K562 (cell line): Measurements from ENCODE around the gene CDC45. TPM values are rescaled to one million over a fixed set of nuclear protein-coding genes. Genes with fewer than 3 reads are reported as not detected.

Experiments
- ATAC-seq: fragments of 200-7000 bp; cut with Tn5 transposase; 3 replicates; pipeline ENCODE4 v1.9.1; 2020; ENCODE audit warnings: moderate library complexity
- BruUV-seq: library from RNA; stranded (reverse); fragments of 400-500 nt; replicated peaks from 2 replicates; lab custom pipeline; 2021; lab: Mats Ljungman, UMichigan
- CTCF ChIA-PET: fragments of 300-600 bp; formaldehyde crosslinking; extraction: SDS; loops from one replicate; lab custom pipeline; 2021; ENCODE audit warnings: low intra/inter-chr PET ratio; lab: Yijun Ruan, JAX
- POLR2A ChIA-PET: fragments of 300-600, 350-650 bp; sonication (Branson Sonifier 250); formaldehyde crosslinking; extraction: SDS; loops from one replicate; lab custom pipeline; 2021; ENCODE audit warnings: antibody characterized with exemption, inconsistent platforms; lab: Yijun Ruan, JAX
- DNase-seq, 4 experiments: peaks; one replicate each; pipeline versions ENCODE4 v3.0.0 to v3.0.0-alpha.2; 2011 to 2018; ENCODE audit warnings: low spot score in 3 of 4, mixed read lengths in 3 of 4; ENCODE audit errors: extremely low read depth in 1 of 4
- FAIRE-seq: peaks from 2 replicates; lab custom pipeline; 2011; peaks lifted over from hg19 to GRCh38; lab: Jason Lieb, UNC
- H2AFZ ChIP-seq: 2 replicates; pipeline ENCODE4 v1.6.0; 2011; ENCODE audit warnings: low read depth, low read length, control low read depth, inconsistent platforms
- H3K27ac ChIP-seq: fragments of 200-600 bp; 3 replicates; pipeline ENCODE4 v1.8.0; 2011; ENCODE audit warnings: low read depth, mild to moderate bottlenecking, control low read depth, inconsistent platforms, low read length, moderate library complexity, mixed read lengths; ENCODE audit errors: extremely low read depth
- H3K27me3 ChIP-seq, 2 experiments: fragments of 300-600 bp in 1 of 2; 2 replicates in 1 of 2; 3 replicates in 1 of 2; pipeline versions ENCODE4 v1.6.0 to v1.8.0; 2011; ENCODE audit warnings: inconsistent platforms in 2 of 2, low read length in 2 of 2, mild to moderate bottlenecking in 1 of 2, mixed read lengths in 1 of 2, moderate library complexity in 1 of 2; ENCODE audit not compliant: control insufficient read depth in 2 of 2, insufficient read depth in 2 of 2
- H3K36me3 ChIP-seq: fragments of 300-600 bp; 3 replicates; pipeline ENCODE4 v1.8.0; 2011; ENCODE audit warnings: mild to moderate bottlenecking, low read length, inconsistent platforms; ENCODE audit not compliant: control insufficient read depth, insufficient read depth
- H3K4me1 ChIP-seq, 2 experiments: fragments of 200-600 bp in 1 of 2; replicated peaks in 1 of 2; 2 replicates in 1 of 2; 3 replicates in 1 of 2; pipeline versions ENCODE4 v1.5.1 to v1.8.0; 2011; ENCODE audit warnings: inconsistent platforms in 2 of 2, low read length in 2 of 2, mild to moderate bottlenecking in 1 of 2, mixed read lengths in 1 of 2, moderate library complexity in 1 of 2; ENCODE audit not compliant: control insufficient read depth in 2 of 2, insufficient read depth in 2 of 2
- H3K4me2 ChIP-seq: 2 replicates; pipeline ENCODE4 v1.6.1; 2011; ENCODE audit warnings: low read length, control low read depth, inconsistent platforms, mixed read lengths; ENCODE audit not compliant: insufficient read depth
- H3K4me3 ChIP-seq: fragments of 200-600 bp; sonication (generic), shearing (Covaris generic); 2 replicates; pipeline ENCODE4 v1.5.1; 2016; ENCODE audit warnings: control low read depth, inconsistent platforms
- H3K79me2 ChIP-seq: fragments of 200-600 bp; 3 replicates; pipeline ENCODE4 v1.8.0; 2011; ENCODE audit warnings: low read length, inconsistent platforms; ENCODE audit not compliant: control insufficient read depth, insufficient read depth
- H3K9ac ChIP-seq, 2 experiments: 2 replicates each; pipeline versions ENCODE4 v1.6.0 to v1.6.1; 2011; ENCODE audit warnings: low read depth in 2 of 2, low read length in 2 of 2, control low read depth in 1 of 2, inconsistent platforms in 1 of 2, mild to moderate bottlenecking in 1 of 2, mixed read lengths in 1 of 2; ENCODE audit not compliant: insufficient read depth in 1 of 2
- H3K9me1 ChIP-seq: one replicate; pipeline ENCODE4 v1.6.0; 2011; ENCODE audit warnings: inconsistent platforms, mild to moderate bottlenecking, low read length, moderate library complexity; ENCODE audit not compliant: control insufficient read depth, insufficient read depth
- H3K9me3 ChIP-seq: replicated peaks from 2 replicates; pipeline ENCODE4 v1.5.1; 2011; ENCODE audit warnings: low read depth, low read length, inconsistent platforms; ENCODE audit not compliant: control insufficient read depth, insufficient read depth
- H4K20me1 ChIP-seq: replicated peaks from 2 replicates; pipeline ENCODE4 v1.6.1; 2011; ENCODE audit warnings: low read length, inconsistent platforms, mixed read lengths; ENCODE audit not compliant: control insufficient read depth, insufficient read depth
- CBX1 ChIP-seq: sonication (generic); IDR thresholded peaks from 2 replicates; pipeline ENCODE4 v1.6.1; 2016; ENCODE audit warnings: antibody characterized with exemption, low read depth, mild to moderate bottlenecking
- CEBPG ChIP-seq, 3 experiments: fragments of 200-800 bp in 1 of 3; sonication (Bioruptor generic) in 1 of 3; sonication (generic) in 1 of 3; formaldehyde crosslinking in 1 of 3; IDR thresholded peaks in 2 of 3; conservative IDR thresholded peaks in 1 of 3; 2 replicates each; pipeline versions ENCODE4 v1.6.1 to v1.8.0; 2016 to 2022; ENCODE audit warnings: missing compliant biosample characterization in 2 of 3, missing genetic modification characterization in 2 of 3, mild to moderate bottlenecking in 1 of 3, missing genetic modification reagents in 1 of 3
- HLTF ChIP-seq: fragments of 450-650 bp; IDR thresholded peaks from 2 replicates; pipeline ENCODE4 v1.6.1; 2016
- JUN ChIP-seq, 2 experiments: sonication (generic) in 1 of 2; formaldehyde crosslinking in 1 of 2; IDR thresholded peaks; 2 replicates each; pipeline versions ENCODE4 v1.6.1 to v1.8.0; 2012 to 2022; ENCODE audit warnings: borderline replicate concordance in 2 of 2, mild to moderate bottlenecking in 2 of 2, improper control_type of control experiment in 1 of 2, low read depth in 1 of 2, low read length in 1 of 2, missing genetic modification reagents in 1 of 2
- SAP30 ChIP-seq: fragments of 200-600 bp; sonication (generic); IDR thresholded peaks from 2 replicates; pipeline ENCODE4 v1.6.1; 2012; ENCODE audit warnings: borderline replicate concordance, low read depth, mild to moderate bottlenecking, moderate library complexity, low read length, control low read depth, inconsistent platforms; ENCODE audit not compliant: insufficient read depth, poor library complexity, severe bottlenecking
- SMARCC2 ChIP-seq: fragments of 450-650 bp; IDR thresholded peaks from 2 replicates; pipeline ENCODE4 v1.6.1; 2017; ENCODE audit warnings: antibody characterized with exemption, moderate library complexity, mild to moderate bottlenecking, low read depth
- SRF ChIP-seq, 2 experiments: fragments of 250-450, 450-650 bp in 1 of 2; sonication (Bioruptor Pico) in 1 of 2; sonication (generic) in 1 of 2; formaldehyde crosslinking; IDR thresholded peaks; 2 replicates each; pipeline versions ENCODE4 v1.5.0 to v1.5.1; 2020 to 2022; ENCODE audit warnings: mild to moderate bottlenecking in 1 of 2, missing genetic modification reagents in 1 of 2
- TAL1 ChIP-seq: fragments of 450-650 bp; IDR thresholded peaks from 2 replicates; pipeline ENCODE4 v1.6.1; 2016; ENCODE audit warnings: mild to moderate bottlenecking
- ZNF174 ChIP-seq: fragments of 250-450 bp; sonication (Bioruptor Pico); IDR thresholded peaks from 2 replicates; pipeline ENCODE4 v1.4.0; 2020; ENCODE audit warnings: mild to moderate bottlenecking
- WGBS: fragments of 100-300 bp; shearing (Covaris generic); methylation state at CpG from one replicate; pipeline ENCODE4 v1.1.6; 2016; ENCODE audit warnings: low coverage, mixed read lengths; ENCODE audit not compliant: insufficient coverage; ENCODE audit errors: missing lambda C conversion rate; 5-methylcytosine and 5-hydroxymethylcytosine counted together
- in situ Hi-C: fragments of 300-500 bp; cut with MboI; formaldehyde crosslinking; loops from 4 replicates; pipeline ENCODE4 v1.15.0; 2018; ENCODE audit warnings: inconsistent platforms, mixed read lengths
- intact Hi-C: fragments of 100-400 bp; cut with micrococcal nuclease; formaldehyde crosslinking; loops from 2 replicates; pipeline ENCODE4 v1.14.2; 2022
- polyA plus RNA-seq, 8 experiments: library from polyadenylated mRNA; depleted of rRNA in 4 of 8; stranded (reverse) in 5 of 8; unstranded in 3 of 8; fragments of >200 nt; fragmentation: Nextera tagmentation in 2 of 8; fragmentation: Illumina TruSeq in 1 of 8; extraction: Ambion mirVana in 2 of 8; extraction: Trizol in 1 of 8; gene quantifications; 2 replicates each; pipeline versions ENCODE4 v1.2.1 to v1.2.3, GENCODE V29; 2011 to 2014; ENCODE audit warnings: inconsistent platforms in 1 of 8, missing spikeins in 1 of 8
- total RNA-seq, 7 experiments: library from RNA; depleted of rRNA in 6 of 7; stranded (reverse); fragments of >200 nt in 6 of 7; fragmentation: Illumina TruSeq in 2 of 7; extraction: Trizol in 2 of 7; gene quantifications; 2 replicates each; pipeline versions ENCODE4 v1.2.1 to v1.2.3, GENCODE V29; 2011 to 2021; ENCODE audit warnings: low replicate concordance in 1 of 7
- TF ChIP-seq, protein P1 (sequence below): IDR thresholded peaks from 3 replicates; pipeline ENCODE4 v1.6.1; 2011; ENCODE audit warnings: borderline replicate concordance, mild to moderate bottlenecking, moderate library complexity; ENCODE audit not compliant: insufficient read length; ENCODE audit errors: extremely low read depth
- TF ChIP-seq, protein P2 (sequence below): fragments of 250-450 bp; sonication (Bioruptor Pico); IDR thresholded peaks from 2 replicates; pipeline ENCODE4 v1.8.0; 2021; ENCODE audit warnings: moderate library complexity, mild to moderate bottlenecking, inconsistent platforms
- TF ChIP-seq, protein P3 (sequence below), 3 experiments: fragments of 200-800 bp in 1 of 3; sonication (Bioruptor generic) in 1 of 3; sonication (generic) in 1 of 3; formaldehyde crosslinking in 1 of 3; IDR thresholded peaks; 2 replicates each; pipeline versions ENCODE4 v1.6.1 to v1.8.0; 2016 to 2022; ENCODE audit warnings: mild to moderate bottlenecking in 2 of 3, missing compliant biosample characterization in 2 of 3, missing genetic modification characterization in 2 of 3, missing genetic modification reagents in 1 of 3
- TF ChIP-seq, protein P4 (sequence below): fragments of 250-450 bp; sonication (Bioruptor Pico); IDR thresholded peaks from 2 replicates; pipeline ENCODE4 v1.5.0; 2020; ENCODE audit warnings: mild to moderate bottlenecking, borderline replicate concordance

CDC45 gene
- total and polyA plus RNA-seq, 9 of the 15 experiments (the other 6 are each of a cell fraction or from before 2014, with no cell fraction given), result 251 to 580 (median 410) TPM

DNA sequence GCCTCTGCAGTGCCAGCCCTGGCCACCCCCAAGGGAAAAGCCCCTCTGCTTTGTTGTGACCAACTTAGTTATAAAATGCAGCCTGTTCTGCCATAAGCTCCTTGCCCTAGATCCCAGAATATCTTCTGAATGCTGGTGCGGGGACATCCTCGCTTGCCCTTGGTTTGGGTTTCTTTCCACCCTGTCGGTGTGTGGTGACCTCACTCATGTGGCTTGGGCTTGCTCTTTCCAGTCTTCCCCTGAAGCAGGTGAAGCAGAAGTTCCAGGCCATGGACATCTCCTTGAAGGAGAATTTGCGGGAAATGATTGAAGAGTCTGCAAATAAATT, 27.8 kb downstream of the CDC45 start:
- H2AFZ ChIP-seq, result no peak overlapping the region
- intact Hi-C loops (no loop called here), in situ Hi-C loops (loop anchor here (10.0 kb wide), 1 partner anchor 837 kb away; no protein-coding TSS in a partner anchor)
- no peaks in the 10 kb centered on the region for H3K9me3 ChIP-seq
- H3K4me2 ChIP-seq, result no peak overlapping the region
- peaks cover 10% of the 10 kb centered on the region; the same call in 1 of the 2 replicates for H4K20me1 ChIP-seq
- ChIA-PET CTCF (no interaction called here), POLR2A (interaction anchor here (0.6 to 6.3 kb wide), 10 partner anchors 8 to 221 kb away, joined by 3 to 46 read pairs (median 8); partner anchors contain the start of gene CDC45)
- BruUV-seq, result no TSS peak
- H3K9me1 ChIP-seq, result peaks cover 4% of the 10 kb centered on the region
- no peaks in the 10 kb centered on the region for H3K27me3 ChIP-seq
- H3K36me3 ChIP-seq, result peaks cover 99% of the 10 kb centered on the region
- no peak overlapping the region for H3K4me3 ChIP-seq
- no peak overlapping the region for H3K27ac ChIP-seq
- WGBS, result 92% methylated on average over 4 of the region's 4 CpGs
- ATAC-seq (no peak), FAIRE-seq (no peak), DNase-seq (no peak)
- H3K9ac ChIP-seq, result peak overlapping the region in 1 of 2 experiments; percentile 35; a peak in 1 of 4 replicates
- no peaks in the 10 kb centered on the region for H3K79me2 ChIP-seq
- peaks cover 0 to 5% of the 10 kb centered on the region in 2 experiments; a peak in 1 of 5 replicates for H3K4me1 ChIP-seq
- TF ChIP-seq ZNF174 (CRISPR knock-in tag), result no peak
- TF ChIP-seq, protein P1, sequence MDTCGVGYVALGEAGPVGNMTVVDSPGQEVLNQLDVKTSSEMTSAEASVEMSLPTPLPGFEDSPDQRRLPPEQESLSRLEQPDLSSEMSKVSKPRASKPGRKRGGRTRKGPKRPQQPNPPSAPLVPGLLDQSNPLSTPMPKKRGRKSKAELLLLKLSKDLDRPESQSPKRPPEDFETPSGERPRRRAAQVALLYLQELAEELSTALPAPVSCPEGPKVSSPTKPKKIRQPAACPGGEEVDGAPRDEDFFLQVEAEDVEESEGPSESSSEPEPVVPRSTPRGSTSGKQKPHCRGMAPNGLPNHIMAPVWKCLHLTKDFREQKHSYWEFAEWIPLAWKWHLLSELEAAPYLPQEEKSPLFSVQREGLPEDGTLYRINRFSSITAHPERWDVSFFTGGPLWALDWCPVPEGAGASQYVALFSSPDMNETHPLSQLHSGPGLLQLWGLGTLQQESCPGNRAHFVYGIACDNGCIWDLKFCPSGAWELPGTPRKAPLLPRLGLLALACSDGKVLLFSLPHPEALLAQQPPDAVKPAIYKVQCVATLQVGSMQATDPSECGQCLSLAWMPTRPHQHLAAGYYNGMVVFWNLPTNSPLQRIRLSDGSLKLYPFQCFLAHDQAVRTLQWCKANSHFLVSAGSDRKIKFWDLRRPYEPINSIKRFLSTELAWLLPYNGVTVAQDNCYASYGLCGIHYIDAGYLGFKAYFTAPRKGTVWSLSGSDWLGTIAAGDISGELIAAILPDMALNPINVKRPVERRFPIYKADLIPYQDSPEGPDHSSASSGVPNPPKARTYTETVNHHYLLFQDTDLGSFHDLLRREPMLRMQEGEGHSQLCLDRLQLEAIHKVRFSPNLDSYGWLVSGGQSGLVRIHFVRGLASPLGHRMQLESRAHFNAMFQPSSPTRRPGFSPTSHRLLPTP, result no peak
- no peak for TF ChIP-seq HLTF
- TF ChIP-seq, protein P2, sequence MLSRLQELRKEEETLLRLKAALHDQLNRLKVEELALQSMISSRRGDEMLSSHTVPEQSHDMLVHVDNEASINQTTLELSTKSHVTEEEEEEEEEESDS (CRISPR knock-in tag), result no peak
- TF ChIP-seq TAL1, result no peak
- TF ChIP-seq, protein P3, sequence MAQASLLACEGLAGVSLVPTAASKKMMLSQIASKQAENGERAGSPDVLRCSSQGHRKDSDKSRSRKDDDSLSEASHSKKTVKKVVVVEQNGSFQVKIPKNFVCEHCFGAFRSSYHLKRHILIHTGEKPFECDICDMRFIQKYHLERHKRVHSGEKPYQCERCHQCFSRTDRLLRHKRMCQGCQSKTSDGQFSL (CRISPR knock-in tag; IDR thresholded peaks at IDR 0.05), result no peak
- TF ChIP-seq, protein P3 (tag; IDR thresholded peaks at IDR 0.05), result no peak
- no peak for TF ChIP-seq SRF (CRISPR knock-in tag; IDR thresholded peaks at IDR 0.05)
- TF ChIP-seq CEBPG (CRISPR knock-in tag; IDR thresholded peaks at IDR 0.05), result no peak
- no peak for TF ChIP-seq CEBPG (tag; conservative IDR thresholded peaks at IDR 0.05 in 1 of 2, IDR thresholded peaks at IDR 0.05 in 1 of 2)
- TF ChIP-seq CBX1, result no peak
- TF ChIP-seq, protein P4, sequence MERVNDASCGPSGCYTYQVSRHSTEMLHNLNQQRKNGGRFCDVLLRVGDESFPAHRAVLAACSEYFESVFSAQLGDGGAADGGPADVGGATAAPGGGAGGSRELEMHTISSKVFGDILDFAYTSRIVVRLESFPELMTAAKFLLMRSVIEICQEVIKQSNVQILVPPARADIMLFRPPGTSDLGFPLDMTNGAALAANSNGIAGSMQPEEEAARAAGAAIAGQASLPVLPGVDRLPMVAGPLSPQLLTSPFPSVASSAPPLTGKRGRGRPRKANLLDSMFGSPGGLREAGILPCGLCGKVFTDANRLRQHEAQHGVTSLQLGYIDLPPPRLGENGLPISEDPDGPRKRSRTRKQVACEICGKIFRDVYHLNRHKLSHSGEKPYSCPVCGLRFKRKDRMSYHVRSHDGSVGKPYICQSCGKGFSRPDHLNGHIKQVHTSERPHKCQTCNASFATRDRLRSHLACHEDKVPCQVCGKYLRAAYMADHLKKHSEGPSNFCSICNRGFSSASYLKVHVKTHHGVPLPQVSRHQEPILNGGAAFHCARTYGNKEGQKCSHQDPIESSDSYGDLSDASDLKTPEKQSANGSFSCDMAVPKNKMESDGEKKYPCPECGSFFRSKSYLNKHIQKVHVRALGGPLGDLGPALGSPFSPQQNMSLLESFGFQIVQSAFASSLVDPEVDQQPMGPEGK (CRISPR knock-in tag), result no peak
- TF ChIP-seq JUN (IDR thresholded peaks at IDR 0.05; ENCODE audit: borderline replicate concordance, low read depth, low read length), result no peak
- TF ChIP-seq JUN (CRISPR knock-in tag; IDR thresholded peaks at IDR 0.05; ENCODE audit: borderline replicate concordance), result peak; percentile 14; the same call in 1 of the 2 replicates
- TF ChIP-seq SAP30, result peak; percentile 28
- TF ChIP-seq SMARCC2, result no peak
